NCI-H146 treated with DMSO at 0.1 percent for 48 hours (cell line): Measurements from ENCODE around the gene GARRE1.
"Not testable (repeated sequence)": the region's sequence is repeated elsewhere in the genome, so short reads cannot be mapped to it uniquely, and the experiment has no call there.

ENCODE experiments used
- DNase-seq: peaks from one replicate; lab custom pipeline; 2025; ENCODE audit not compliant: unreplicated experiment; lab: John Stamatoyannopoulos, UW

Gene GARRE1

DNA sequence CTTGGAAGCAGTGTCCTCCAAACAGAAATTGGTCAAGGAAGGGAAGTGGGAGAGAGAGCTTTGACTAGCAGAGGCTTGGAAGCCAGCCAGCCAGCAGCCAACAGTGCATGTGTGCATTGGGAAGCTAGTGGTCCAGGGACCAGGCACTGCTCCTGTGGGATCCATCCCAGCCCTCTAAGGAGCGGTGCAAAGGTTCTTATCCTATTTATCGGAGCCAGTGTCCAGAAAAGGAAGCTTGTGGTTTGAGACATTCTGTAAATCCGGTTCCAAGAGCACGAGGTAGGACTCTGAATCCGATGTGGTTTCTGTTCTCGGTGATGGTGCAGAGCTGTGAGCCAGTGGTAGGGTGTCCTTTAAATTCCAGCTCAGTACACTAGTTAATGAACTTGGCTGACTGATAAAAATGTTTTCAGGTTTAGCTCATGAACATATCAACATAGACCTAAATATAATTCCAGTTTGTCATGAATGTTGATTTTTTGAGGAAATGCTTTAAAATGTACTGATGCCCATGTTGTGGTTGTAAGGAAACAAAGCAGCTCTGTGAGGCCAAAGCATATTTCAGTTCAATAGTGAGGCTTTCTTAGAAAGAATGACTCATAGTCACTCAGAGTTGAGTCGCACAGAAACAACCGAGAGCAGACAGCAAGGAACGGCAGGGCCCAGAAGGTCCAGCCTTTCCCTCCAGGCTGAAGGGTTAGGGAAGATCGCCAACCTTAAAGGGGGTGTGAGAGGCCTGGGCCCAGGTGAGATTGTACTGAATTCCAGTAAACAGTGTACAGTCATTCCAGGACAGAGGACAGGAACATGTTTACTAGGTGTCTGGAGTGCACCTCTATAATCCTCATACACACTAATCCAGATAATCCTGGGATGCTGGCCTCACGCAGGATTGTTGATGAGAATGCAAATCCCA, 21.5 kb upstream of the GARRE1 start:
- DNase-seq, result no peak

DNA sequence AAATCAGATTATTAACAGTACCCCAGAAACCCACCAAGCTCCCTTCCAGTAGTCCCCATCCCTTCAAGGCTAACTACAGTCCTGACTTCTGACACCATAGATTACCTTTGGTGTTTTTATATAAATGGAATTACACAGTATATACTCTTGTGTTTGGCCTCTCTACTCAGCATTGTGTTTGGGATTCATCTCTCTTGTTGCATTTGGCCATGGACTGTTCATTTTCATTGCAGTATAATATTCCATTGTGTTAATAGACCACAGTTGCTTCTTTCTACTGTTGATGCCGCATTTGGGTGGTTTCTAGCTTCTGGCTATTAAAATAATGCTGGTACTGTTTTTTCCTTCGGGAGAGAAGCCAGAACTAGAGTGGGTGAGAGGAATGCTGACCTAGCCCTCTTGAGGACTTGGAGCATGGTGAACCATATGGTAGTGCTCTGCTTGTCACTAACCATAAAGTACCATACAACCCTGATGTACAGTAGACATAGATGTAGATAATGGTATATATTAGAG, 18.9 kb upstream of the GARRE1 start:
- DNase-seq, result no peak

DNA sequence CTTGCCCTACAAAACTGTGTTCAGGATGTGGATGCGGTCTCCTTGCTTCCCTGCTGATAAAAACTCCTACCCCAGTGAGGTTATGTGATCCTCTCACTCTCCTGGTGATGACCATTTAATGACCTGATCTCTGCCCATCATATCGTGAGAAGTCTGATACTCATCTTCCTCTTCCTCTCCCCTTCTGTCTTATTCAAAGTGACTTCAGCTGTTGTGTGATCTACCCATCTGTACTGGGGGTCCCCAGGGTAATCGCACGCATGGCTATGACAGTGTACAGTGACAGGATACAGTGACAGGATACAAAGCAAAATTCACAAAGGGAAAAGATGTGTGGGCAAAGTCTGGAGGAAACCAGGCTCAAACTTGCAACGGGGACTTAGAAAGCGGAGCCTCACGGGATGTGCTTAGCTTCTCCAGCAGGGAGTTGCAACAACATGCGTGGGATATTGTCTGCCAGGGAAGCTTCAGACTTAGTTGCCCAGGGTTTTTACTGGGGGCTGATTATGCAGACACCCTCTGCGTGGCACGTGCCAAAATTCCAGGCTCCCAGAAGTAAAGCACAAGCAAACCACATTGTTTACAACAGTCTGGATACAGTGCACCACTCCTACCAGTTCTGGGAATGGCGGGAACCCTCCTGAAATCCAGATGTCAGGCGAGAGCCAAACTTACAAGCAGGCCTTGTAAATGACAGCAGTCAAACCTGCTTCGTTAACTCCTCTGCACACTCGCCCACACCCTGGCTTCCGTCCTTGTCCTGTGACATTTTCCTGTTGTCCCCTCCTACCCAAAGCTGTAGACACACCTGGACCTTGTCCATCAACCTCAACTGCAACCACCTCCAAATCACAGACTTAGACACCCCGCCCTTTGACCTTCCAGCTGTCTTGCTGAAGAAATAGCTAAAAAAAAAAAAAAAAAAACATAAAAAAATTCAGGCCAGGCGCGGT, 18.0 kb upstream of the GARRE1 start:
- no peak for DNase-seq

DNA sequence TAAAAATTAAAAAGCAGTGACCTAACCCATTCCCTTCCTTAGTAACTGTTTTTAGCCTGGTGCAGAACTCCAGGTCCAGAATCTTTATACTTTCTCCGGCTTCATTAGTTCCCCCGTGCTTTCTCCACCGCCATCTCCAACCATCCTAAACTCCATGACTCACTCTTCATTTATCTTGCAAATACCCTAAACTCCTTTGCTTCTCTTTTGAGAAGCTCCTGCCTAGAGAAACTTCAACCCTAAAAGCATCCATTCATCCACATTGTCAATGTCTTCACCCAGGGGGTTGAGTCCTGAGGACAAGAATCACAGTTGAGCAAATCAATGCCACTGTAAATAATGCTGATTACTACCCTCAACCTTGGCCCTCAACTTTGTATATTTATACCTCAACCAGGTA, 17.1 kb upstream of the GARRE1 start:
- DNase-seq, result no peak

DNA sequence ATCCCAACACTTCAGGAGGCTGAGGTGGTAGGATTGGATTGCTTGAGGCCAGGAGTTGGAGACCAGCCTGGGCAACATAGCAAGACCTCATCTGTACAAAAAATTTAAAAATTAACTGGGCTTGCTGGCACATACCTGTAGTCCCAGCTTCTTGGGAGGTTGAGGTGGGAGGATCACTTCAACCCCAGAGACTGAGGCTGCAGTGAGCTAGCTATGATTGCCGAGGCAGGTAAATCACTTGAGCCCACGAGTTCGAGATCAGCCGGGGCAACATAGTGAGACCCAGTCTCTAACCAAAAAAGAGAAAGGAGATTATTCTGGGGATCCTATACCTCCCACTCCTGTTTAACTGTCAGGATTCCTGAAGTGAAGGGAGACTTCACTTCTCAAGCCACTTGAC, 16.4 kb upstream of the GARRE1 start:
- DNase-seq, result no peak

DNA sequence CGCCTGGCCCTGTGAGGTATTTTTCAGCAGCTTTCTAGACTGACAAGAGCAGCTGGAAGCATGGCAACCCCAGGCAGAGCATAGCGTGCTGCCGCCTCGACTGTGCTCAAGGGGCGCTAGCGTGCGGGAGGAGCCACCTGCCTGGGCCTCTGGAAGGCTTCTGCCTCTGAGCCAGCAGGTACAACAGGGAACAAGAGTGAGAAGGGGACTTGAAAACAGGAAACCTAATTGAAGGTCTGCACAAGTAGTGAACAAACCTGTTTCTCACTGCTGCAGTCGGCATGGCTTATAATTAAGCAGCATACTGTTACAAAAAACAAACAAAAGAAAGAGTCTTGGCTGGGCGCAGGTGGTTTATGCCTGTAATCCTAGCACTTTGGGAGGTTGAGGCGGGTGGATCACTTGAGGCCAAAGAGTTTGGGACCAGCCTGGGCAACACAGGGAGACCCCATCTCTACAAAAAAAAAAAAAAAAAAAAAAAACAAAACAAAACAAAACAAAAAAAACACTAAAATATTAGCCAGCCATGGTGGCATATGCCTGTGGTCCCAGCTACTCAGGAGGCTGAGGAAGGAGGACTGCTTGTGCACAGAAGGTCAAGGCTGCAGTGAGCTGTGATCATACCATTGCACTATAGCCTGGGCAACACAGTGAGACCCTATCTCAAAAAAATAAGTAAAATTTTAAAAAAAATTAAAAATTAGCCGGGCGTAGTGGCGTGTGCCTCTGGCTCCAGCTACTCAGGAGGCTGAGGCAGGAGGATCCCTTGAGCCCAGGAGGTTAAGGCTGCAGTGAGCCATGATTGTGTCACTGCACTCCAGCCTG, 12.6 kb upstream of the GARRE1 start:
- peak; percentile 31 for DNase-seq

DNA sequence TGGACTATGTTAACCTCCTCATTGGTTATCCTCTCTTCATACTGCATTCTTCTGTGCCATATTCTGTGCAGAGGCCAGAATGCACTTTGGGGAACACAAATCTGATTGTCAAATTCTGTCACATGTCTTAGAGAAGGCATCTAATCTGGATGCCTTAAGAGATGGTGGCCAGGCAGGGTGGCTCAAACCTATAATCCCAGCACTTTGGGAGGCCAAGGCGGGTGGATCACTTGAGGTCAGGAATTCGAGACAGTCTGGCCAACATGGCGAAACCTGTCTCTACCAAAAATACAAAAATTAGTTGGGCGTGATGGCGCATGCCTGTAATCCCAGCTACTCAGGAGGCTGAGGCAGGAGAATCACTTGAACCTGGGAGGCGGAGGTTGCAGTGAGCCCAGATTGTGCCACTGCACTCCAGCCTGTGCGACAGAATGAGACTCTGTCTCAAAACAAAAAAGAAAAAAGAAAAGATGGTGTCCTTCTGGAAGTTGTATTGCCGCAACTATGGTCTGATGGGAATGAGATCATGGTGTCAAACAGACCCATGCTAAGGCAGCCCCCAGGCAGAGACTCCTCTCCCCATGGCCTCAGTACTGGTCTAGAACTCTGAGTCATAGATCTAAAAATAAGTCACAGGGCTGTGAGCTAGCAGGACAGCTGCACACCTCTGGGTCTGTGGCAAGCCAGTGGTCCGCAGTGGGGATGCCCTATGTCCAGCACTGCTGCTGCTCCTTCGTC, 11.0 kb upstream of the GARRE1 start:
- DNase-seq, result not testable (repeated sequence)

DNA sequence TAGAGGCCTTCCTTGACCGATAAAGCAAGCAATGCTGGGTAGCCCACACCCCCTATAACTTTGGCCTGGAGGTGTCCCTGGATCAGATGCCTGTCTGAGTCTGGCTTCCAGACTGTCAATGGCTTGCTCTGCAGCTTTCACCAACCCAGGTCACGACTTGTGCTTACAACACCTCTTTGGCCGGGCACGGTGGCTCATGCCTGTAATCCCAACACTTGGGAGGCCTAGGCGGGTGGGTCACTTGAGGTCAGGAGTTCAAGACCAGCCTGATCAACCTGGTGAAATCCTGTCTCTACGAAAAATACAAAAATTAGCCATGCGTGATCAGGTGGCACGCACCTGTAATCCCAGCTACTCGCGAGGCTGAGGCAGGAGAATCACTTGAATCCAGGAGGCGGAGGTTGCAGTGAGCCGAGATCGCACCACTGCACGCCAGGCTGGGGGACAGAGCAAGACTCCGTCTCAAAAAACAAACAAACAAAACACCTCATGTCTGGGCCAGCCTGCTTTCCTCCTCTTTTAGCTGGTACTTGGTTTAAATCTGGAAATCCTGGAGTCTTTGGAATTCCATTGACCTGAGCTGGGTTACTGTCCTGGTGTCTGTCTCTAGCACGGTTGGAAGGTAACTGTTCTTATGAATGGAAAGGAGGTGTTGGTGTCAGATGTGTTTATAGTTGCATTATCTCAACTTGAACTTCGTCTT, 10.3 kb upstream of the GARRE1 start:
- no peak for DNase-seq

DNA sequence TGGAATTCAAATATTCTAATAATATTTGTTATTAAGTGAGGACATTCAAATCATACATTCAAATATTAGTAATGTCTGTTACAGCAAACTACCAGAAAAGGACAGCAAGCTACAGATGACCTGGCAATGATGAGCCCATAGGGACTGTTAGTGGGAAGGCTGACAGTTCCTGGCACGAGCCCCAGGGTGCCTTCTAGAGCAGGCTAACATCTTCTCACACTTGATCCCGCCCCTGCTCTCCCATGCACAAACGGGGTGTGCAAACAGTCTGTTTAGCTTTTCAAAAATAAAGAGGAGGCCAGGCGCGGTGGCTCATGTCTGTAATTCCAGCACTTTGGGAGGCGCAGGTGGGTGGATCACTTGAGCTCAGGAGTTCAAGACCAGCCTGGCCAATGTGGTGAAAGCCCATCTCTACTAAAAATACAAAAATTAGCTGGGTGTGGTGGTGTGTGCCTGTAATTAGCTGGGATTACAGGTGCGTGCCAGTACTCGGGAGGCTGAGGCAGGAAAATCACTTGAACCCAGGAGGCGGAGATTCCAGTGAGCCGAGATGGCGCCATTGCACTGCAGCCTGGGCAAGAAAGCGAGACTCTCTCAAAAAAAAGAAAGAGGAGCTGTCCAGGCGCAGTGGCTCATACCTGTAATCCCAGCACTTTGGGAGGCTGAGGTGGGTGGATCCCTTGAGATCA, 9.6 kb upstream of the GARRE1 start:
- DNase-seq, result no peak

DNA sequence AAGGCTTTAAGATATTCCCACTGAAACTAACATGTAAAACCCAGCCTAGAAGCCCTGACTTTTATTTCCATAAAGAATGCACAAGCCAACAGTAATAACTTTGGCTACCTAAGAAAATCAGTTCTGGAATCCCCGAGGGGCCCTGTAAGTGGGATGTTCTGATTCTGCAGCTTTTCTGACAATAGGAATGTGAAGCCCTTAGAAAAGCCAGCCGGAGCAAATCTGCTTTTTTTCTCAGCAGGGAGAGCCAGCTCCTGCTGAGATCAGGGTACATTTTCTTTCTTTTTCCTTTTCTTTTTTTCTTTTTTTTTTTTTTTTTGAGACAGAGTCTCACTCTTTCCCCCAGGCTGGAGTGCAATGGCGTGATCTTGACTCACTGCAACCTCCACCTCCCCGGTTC, 8.0 kb upstream of the GARRE1 start:
- no peak for DNase-seq

DNA sequence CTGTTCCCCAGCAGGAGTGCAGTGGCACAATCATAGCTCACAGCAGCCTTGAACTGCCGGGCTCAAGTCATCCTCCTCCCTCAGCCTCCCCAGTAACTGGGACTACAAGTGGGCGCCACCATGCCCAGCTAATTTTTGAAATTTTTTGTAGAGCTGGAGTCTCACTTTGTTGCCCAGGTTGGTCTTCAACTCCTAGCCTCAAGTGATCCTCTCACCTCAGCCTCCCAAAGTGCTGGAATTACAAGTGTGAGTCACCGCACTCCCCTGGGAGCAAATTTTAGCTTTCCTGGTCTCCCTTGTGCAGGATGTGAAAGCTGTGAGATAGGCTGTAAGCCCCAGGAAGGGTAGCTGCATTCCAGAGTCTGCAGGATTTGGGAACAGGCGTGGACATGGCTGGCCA, 5.4 kb upstream of the GARRE1 start:
- DNase-seq, result no peak

DNA sequence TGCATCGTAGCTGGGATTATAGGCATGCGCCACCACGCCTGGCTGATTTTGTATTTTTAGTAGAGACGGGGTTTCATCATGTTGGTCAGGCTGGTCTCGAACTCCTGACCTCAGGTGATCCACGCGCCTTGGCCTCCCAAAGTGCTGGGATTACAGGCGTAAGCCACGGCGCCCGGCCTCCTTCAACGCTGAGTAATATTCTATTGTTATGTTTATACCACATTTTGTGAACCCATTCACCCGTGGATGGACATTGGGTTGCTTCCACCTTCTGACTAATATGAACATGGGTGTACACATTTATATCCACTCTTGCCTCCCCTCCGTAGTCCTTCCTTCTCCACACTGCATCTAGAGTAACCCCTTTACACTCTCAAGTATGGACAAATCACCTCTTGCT, 1.2 kb upstream of the GARRE1 start:
- DNase-seq, result not testable (repeated sequence)

DNA sequence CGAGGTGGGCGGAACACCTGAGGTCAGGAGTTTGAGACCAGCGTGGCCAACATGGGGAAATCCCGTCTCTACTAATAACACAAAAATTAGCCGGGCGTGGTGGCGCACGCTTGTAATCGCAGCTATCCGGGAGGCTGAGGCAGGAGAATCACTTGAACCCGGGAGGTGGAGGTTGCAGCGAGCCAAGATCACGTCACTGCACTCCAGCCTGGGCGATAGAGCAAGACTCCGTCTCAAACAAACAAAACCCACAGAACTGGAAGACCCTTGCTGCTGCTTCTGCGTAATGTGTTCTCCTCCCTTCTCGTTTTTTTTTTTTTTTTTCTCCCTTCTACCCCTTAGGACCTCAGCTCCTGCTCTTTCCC, 691 bp upstream of the GARRE1 start:
- DNase-seq, result not testable (repeated sequence)

DNA sequence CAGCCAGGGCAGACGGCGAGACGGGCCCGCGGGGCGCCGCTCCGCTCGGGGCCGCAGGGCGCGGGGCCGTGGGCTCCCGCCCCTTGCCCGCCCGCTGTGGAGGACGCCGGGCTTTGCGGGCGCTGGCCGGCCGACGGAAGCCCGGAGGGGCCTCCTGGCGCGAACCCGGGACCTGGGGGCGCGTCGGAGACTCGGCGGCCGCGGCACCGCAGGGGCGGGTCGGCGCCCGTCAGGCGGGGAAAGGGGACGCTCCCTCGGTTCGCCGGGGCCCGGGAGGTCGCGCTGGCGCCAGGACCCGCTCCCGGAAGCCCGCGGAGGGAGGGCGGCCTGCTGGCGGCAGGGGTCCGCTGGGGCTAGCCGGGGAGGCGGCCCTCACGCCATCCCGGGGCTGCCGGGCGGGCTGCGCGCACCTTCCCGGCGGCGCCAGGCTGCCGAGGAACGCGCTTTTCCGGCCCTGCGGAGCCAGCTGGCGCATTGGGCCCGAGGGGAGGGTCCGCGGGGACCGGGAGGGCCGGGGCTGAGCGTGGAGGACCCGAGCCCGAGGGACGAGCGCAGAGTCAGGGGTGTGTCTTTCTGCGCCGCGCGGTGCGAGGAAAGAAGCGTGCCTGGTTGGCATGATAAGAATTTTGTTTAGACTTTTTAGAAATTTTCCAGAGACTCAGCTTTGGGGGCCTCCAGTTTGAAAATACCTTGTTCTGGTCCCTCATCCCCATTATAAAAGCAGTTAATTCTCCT, 511 bp downstream of the GARRE1 start:
- peak; percentile 28 for DNase-seq

DNA sequence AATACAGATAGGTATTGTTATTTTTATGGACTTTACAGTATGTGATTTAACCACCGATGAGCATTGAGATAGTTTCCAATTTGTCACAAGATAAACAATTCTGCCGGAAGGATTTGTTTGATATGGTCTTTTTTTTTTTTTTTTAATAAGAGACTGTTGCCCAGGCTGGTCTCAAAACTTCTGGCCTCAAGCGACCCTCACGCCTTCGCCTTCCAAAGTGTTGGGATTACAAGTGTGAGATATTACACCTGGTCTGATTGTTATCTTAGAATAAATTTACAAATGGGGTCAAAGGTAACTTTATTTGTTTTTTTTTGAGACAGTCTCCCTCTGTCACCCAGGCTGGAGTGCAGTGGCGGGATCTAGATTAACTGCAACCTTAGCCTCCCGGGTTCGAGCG, 1.2 kb downstream of the GARRE1 start:
- DNase-seq, result no peak

DNA sequence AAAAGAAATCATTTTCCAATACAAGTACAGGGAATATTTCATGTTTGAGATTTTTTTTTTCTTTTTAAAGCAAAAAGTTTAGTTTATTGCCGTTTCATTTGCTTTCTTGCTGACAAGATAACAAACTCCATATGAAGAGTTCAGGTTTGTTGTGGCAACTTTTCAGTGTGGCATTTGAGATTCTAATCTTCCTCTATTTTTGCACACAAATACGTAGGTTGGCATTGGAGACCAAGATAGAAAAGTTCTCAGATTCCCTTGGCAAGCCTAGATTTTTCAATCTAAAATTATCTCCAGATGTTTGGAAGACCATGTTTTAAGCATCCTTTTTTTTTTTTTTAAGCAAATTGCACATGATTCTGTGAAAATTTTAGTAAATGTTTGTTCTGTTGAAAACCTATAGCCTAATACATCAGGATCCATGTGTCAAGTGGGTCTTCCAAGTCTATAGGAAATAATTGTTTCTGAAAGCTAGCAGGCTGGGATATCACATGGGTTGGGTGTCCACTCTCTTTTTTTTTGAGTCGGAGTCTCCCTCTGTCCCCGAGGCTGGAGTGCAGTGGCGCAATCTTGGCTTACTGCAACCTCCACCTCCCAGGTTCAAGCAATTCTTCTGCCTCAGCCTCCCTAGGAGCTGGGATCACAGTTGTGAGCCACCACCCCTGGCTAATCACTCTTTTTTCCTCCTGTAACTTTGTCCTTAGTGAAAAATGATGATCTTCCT, 2.6 kb downstream of the GARRE1 start:
- no peak for DNase-seq

DNA sequence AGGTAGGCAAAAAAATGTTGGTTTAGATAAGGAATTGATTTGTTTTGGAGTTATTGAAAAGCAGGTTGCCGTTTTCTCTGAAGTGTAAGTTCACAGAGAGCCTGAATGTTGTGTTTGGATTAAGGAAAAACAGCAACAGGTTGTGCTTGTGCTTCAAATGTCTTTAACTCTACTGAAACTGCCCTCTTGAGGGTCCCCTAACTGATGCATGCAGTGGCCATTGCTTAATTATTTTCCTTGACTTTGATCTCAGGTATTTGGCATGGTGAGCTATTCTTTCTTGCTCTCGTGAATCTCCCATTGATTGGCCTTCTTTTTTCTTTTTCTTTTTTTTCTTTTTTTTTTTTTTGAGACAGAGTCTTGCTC, 3.2 kb downstream of the GARRE1 start:
- DNase-seq, result no peak
